NCI-H1048 (cell line): Measurements from ENCODE around the gene ELL2.
"Not testable (repeated sequence)": the region's sequence is repeated elsewhere in the genome, so short reads cannot be mapped to it uniquely, and the experiment has no call there.

Experiments
- DNase-seq: peaks from one replicate; lab custom pipeline; 2025; lab: John Stamatoyannopoulos, UW

ELL2 gene

DNA sequence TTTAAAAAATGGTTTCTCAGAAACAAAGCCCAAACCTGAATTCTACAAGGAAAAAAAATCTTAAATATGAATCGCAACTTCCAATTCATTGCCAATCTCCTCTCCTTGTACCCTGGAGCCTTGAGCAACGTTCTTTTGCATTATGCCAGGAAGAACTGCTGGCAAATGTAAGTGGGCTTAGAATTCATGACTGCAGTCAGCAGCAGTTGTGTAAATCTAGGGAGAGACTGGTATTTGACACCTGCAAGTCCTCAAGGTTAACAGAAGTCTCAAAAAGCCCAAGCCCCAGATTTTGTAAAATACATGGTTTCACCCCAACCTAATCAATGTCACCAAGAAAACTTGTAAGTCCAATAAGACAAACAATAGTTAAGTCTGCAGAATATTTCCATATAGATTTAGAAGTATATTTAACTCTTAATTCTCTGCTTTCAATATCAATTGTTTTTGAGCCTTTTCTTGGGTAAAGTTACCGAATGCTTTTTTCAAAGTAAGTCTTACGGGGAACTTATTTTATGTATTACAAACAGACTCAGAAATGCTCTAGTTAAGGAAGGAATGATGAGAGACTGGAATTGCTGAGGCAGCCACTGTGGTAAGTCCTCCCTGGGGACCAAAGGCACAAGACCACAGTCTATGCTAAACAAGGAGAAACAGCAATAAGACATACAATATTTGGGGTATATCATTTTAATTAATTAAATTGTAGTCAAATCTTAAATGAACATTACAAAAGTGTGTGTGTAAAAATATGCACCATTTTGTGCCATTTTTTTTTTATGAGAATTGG, 31.3 kb downstream of the ELL2 start:
- DNase-seq, result no peak

- DNase-seq, result no peak
Observed at GRCh38 chr5:95928724-95929253, 32.9 kb downstream of the ELL2 start.

- DNase-seq, result no peak
Observed at GRCh38 chr5:95927927-95928723, 33.5 kb downstream of the ELL2 start.

- DNase-seq, result not testable (repeated sequence)
Observed at GRCh38 chr5:95927300-95927699, 34.4 kb downstream of the ELL2 start.

GRCh38 chr5:95925939-95926338, 35.7 kb downstream of the ELL2 start:
- DNase-seq, result no peak

- DNase-seq, result no peak
Observed at GRCh38 chr5:95925378-95925744, 36.3 kb downstream of the ELL2 start.

DNA sequence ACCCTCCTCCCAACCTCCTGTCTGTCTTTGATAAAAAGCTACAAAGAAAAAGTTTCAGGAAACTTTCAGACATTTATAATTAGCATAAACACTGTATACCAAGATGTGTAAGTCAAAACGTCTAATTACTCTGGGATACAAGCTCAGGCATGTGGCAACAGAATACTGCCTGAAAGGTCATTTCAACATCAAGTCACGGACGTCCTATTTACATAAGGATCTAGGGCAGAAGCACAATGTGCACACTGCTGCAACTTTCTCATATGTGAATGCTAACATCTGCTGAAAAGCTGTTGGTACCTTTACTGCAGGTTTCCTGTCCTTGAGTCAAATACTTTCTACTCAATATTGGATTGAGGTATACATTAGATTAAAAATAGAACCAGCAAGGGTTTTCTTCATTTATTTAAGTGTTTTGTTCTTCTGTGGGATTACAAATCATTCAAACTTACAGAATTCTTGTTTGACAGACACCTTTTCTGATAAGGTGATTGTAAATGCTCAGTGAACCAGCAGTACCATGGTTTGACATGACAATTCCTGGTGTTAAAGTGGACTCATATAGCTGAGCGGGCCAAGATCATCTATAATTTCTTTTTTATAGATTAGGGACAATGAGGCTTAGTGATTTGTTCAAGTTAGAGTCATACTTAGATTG, 36.8 kb downstream of the ELL2 start:
- no peak for DNase-seq

- DNase-seq, result no peak
Observed at GRCh38 chr5:95923918-95924544, 37.6 kb downstream of the ELL2 start.

GRCh38 chr5:95922798-95923197, 38.9 kb downstream of the ELL2 start:
- no peak for DNase-seq

- no peak for DNase-seq
Observed at GRCh38 chr5:95921501-95921900, 40.1 kb downstream of the ELL2 start.

DNA sequence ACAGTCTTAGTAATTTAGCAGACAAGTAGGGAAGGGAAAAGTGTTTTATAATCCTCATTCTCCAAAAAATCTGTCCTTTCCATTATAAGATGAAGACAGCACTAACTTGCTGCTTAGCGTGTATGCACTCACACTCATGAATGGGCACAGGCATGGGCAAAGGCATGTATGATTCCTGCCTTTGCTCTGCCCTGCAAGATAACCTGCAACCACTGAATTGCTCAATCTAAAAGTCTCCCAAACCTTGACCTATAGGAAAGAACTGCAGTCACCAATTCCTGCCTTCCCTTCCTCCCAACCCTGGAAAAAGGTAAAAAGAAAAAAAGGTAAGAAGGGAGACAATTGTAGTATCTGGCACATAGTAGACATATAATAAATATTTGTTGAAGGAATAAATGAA, 40.8 kb downstream of the ELL2 start:
- no peak for DNase-seq

DNA sequence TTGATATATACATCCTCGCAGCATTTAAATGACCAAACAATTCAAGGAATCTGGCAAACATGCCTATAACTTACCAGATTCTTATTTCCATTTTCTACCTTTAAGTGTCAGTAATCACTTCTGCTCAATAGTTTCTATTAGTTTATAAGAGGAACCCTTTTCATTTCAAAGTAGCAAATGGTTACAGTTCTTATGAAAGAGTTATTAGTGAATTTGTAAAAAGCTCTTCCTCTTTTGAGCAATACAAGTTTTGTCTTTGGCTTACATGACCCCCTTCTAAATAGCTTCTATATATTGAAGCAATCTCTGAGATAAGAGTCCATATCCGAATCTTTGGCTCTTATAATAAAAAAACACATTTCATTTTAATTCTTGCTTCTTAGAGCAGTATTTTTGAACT, 42.0 kb downstream of the ELL2 start:
- no peak for DNase-seq

GRCh38 chr5:95918421-95919006, 43.1 kb downstream of the ELL2 start:
- no peak for DNase-seq

DNA sequence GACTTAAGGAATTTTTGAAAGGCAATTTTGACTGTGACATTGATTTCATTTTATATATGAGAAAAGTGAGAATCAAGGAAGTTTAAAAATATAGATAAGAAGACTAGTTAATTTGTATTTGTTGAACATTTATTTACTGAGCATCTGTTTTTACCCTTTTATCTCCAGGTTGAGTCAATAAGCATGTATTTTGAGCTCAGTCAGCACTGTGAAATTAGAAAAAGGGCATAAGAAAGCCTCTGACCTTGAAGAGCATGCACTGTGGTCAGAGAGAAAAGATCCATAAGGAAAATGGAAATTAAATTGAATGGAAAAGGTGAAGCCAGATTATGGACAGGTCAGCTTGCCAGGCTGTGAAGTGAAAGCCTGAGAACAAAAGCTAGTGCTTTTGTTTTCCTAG, 44.4 kb downstream of the ELL2 start:
- no peak for DNase-seq

- no peak for DNase-seq
Observed at GRCh38 chr5:95916687-95917085, 45.0 kb downstream of the ELL2 start.

GRCh38 chr5:95915999-95916686, 45.5 kb downstream of the ELL2 start:
- no peak for DNase-seq

GRCh38 chr5:95913663-95914062, 48.0 kb downstream of the ELL2 start:
- DNase-seq, result no peak

- DNase-seq, result no peak
Observed at GRCh38 chr5:95912029-95912428, 49.6 kb downstream of the ELL2 start.

- DNase-seq, result no peak
Observed at GRCh38 chr5:95910521-95910920, 51.1 kb downstream of the ELL2 start.

- no peak for DNase-seq
Observed at GRCh38 chr5:95909738-95910137, 51.9 kb downstream of the ELL2 start.

GRCh38 chr5:95908799-95909198, 52.9 kb downstream of the ELL2 start:
- no peak for DNase-seq
